Measurements from ENCODE around the gene NEDD4L.
"Not testable (repeated sequence)": the region's sequence is repeated elsewhere in the genome, so short reads cannot be mapped to it uniquely, and the experiment has no call there.

NEDD4L gene

GRCh38 chr18:58360324-58360723 lies 316.3 kb downstream of the NEDD4L start:
- no peak for DNase-seq

- no peak for DNase-seq
Measured at GRCh38 chr18:58361212-58361611, 317.2 kb downstream of the NEDD4L start.

- no peak for DNase-seq
Measured at GRCh38 chr18:58362027-58362575, 318.1 kb downstream of the NEDD4L start.

- DNase-seq = no peak
Measured at GRCh38 chr18:58362829-58363271, 318.8 kb downstream of the NEDD4L start.

GRCh38 chr18:58363767-58364540 lies 319.9 kb downstream of the NEDD4L start:
- DNase-seq = no peak

GRCh38 chr18:58364876-58365528 lies 321.0 kb downstream of the NEDD4L start:
- DNase-seq = no peak

- no peak for DNase-seq
Measured at GRCh38 chr18:58367425-58368140, 323.6 kb downstream of the NEDD4L start.

- no peak for DNase-seq
Measured at GRCh38 chr18:58369616-58370015, 325.6 kb downstream of the NEDD4L start.

GRCh38 chr18:58370038-58370580 lies 326.1 kb downstream of the NEDD4L start:
- DNase-seq = no peak

- no peak for DNase-seq
Measured at GRCh38 chr18:58370612-58371011, 326.6 kb downstream of the NEDD4L start.

- no peak for DNase-seq
Measured at GRCh38 chr18:58373481-58373880, 329.5 kb downstream of the NEDD4L start.

GRCh38 chr18:58375051-58375450 lies 331.0 kb downstream of the NEDD4L start:
- no peak for DNase-seq

- no peak for DNase-seq
Measured at GRCh38 chr18:58378411-58379379, 334.7 kb downstream of the NEDD4L start.

- no peak for DNase-seq
Measured at GRCh38 chr18:58379443-58379842, 335.4 kb downstream of the NEDD4L start.

- not testable (repeated sequence) for DNase-seq
Measured at GRCh38 chr18:58380113-58380512, 336.1 kb downstream of the NEDD4L start.

GRCh38 chr18:58381676-58382411 lies 337.8 kb downstream of the NEDD4L start:
- no peak for DNase-seq

GRCh38 chr18:58382446-58382845 lies 338.4 kb downstream of the NEDD4L start:
- DNase-seq = no peak

- DNase-seq = no peak
Measured at GRCh38 chr18:58385472-58385871, 341.4 kb downstream of the NEDD4L start.

- DNase-seq = no peak
Measured at GRCh38 chr18:58386780-58387179, 342.8 kb downstream of the NEDD4L start.

- DNase-seq = no peak
Measured at GRCh38 chr18:58387716-58388115, 343.7 kb downstream of the NEDD4L start.

- no peak for DNase-seq
Measured at GRCh38 chr18:58388736-58389135, 344.7 kb downstream of the NEDD4L start.
